ENCODE data around the gene H2AZ2.

GRCh38 chr7:44858161-44858560 lies 10.3 kb upstream of the H2AZ2 start:
- no peak for TF ChIP-seq CTBP1 (IDR thresholded peaks at IDR 0.05; ENCODE audit: borderline replicate concordance)
- TF ChIP-seq, protein P1, sequence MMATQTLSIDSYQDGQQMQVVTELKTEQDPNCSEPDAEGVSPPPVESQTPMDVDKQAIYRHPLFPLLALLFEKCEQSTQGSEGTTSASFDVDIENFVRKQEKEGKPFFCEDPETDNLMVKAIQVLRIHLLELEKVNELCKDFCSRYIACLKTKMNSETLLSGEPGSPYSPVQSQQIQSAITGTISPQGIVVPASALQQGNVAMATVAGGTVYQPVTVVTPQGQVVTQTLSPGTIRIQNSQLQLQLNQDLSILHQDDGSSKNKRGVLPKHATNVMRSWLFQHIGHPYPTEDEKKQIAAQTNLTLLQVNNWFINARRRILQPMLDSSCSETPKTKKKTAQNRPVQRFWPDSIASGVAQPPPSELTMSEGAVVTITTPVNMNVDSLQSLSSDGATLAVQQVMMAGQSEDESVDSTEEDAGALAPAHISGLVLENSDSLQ (IDR thresholded peaks at IDR 0.05), result no peak
- no peak for TF ChIP-seq SP1 (IDR thresholded peaks at IDR 0.05)
- no peak for TF ChIP-seq ELF4 (IDR thresholded peaks at IDR 0.05)
- TF ChIP-seq FOXM1 (IDR thresholded peaks at IDR 0.05; ENCODE audit: borderline replicate concordance), result no peak
- no peak for TF ChIP-seq TARDBP (IDR thresholded peaks at IDR 0.05)
- TF ChIP-seq L3MBTL2 (conservative IDR thresholded peaks at IDR 0.05), result no peak

All from HEK293T (cell line).